Upper lobe of left lung (tissue), 4 donors: ENCODE results near the gene PLGRKT.

Source experiments
- CTCF ChIP-seq, 6 experiments: fragments of 450-650 bp in 4 of 6; fragments of 200-600 bp in 2 of 6; sonication (generic) in 2 of 6; IDR thresholded peaks; one replicate each; pipeline ENCODE4 v1.5.1; 2016 to 2019; ENCODE audit warnings: antibody characterized with exemption in 6 of 6
- POLR2A ChIP-seq, 4 donors: fragments of 450-650 bp; IDR thresholded peaks; one replicate each; pipeline ENCODE4 v1.5.1; 2016 to 2017; ENCODE audit warnings: antibody characterized with exemption in 4 of 4, mild to moderate bottlenecking in 2 of 4

DNA sequence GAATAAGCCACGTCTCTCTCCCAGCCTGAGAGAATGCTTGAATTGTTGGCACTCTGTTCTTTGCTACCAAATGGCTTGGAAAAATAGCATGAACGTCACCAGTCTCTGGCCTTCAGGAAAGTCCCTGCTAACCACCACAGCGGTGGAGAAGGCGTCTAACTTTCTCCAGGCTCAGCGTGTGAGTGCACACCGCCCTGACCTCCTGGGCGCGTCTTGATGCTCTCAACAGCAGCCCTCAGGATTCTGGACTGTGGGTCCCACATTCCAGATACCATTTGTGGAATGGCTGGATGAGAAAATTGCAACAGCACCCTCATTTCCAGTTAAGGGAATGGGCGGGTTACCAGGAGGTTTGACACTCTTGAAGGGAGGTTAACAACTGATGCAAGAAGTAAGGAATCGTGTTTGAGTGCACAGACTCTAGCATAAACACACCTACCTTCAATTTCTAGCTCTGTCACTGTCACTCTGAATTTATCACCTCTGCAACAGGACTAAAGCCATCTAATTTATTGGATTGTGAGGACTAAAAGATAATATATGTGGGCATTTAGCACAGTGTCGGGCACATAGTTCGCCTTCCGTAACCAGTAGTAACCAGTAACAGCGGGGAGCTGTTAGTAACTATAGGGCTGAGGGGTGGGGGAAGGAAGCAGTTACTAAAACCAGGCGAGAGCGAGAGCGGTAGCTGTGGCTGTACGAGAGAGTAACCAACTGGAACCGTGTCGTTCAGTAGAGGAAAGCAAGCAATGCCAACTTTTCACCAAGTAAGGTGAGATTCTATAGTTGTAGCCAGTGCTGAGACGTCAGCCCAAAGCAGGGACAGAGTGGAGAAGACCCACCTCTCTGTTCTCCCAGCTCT is 807 bp upstream of the PLGRKT start:
- TF ChIP-seq CTCF (IDR thresholded peaks at IDR 0.05) (no peak), POLR2A (IDR thresholded peaks at IDR 0.05) (no peak)
